ENCODE results near the gene COX8C. TPM values are rescaled to one million over a fixed set of nuclear protein-coding genes. Genes with fewer than 3 reads are reported as not detected.

COX8C gene
- total RNA-seq, 1 donor from 2014 or later = not detected

GRCh38 chr14:93308686-93309345 lies 38.2 kb upstream of the COX8C start:
- no peaks in the 10 kb centered on the region for H3K4me1 Mint-ChIP-seq (ENCODE audit: low read depth, unreplicated experiment)
- H3K4me3 Mint-ChIP-seq (ENCODE audit: unreplicated experiment) = no peak overlapping the region
- H3K36me3 Mint-ChIP-seq (ENCODE audit: unreplicated experiment) = no peaks in the 10 kb centered on the region
- no peak for DNase-seq
- no peak overlapping the region for H3K27ac Mint-ChIP-seq (ENCODE audit: unreplicated experiment)
- H3K9me3 Mint-ChIP-seq (ENCODE audit: unreplicated experiment) = no peaks in the 10 kb centered on the region
- no peaks in the 10 kb centered on the region for H3K27me3 Mint-ChIP-seq (ENCODE audit: unreplicated experiment)
- no peak for TF ChIP-seq CTCF (IDR thresholded peaks at IDR 0.05; ENCODE audit: partially characterized antibody, unreplicated experiment)

- H3K27me3 Mint-ChIP-seq (ENCODE audit: unreplicated experiment) = no peaks in the 10 kb centered on the region
- H3K36me3 Mint-ChIP-seq (ENCODE audit: unreplicated experiment) = no peaks in the 10 kb centered on the region
- H3K4me3 Mint-ChIP-seq (ENCODE audit: unreplicated experiment) = no peak overlapping the region
- no peaks in the 10 kb centered on the region for H3K4me1 Mint-ChIP-seq (ENCODE audit: low read depth, unreplicated experiment)
- no peak for DNase-seq
- H3K27ac Mint-ChIP-seq (ENCODE audit: unreplicated experiment) = no peak overlapping the region
- TF ChIP-seq CTCF (IDR thresholded peaks at IDR 0.05; ENCODE audit: partially characterized antibody, unreplicated experiment) = no peak
- H3K9me3 Mint-ChIP-seq (ENCODE audit: unreplicated experiment) = no peaks in the 10 kb centered on the region
These were observed 37.5 kb upstream of the COX8C start for GRCh38 chr14:93309427-93309966.

GRCh38 chr14:93311082-93311481 lies 35.9 kb upstream of the COX8C start:
- no peak for DNase-seq
- no peak overlapping the region for H3K4me3 Mint-ChIP-seq (ENCODE audit: unreplicated experiment)
- H3K27me3 Mint-ChIP-seq (ENCODE audit: unreplicated experiment) = no peaks in the 10 kb centered on the region
- H3K27ac Mint-ChIP-seq (ENCODE audit: unreplicated experiment) = no peak overlapping the region
- no peak for TF ChIP-seq CTCF (IDR thresholded peaks at IDR 0.05; ENCODE audit: partially characterized antibody, unreplicated experiment)
- no peaks in the 10 kb centered on the region for H3K4me1 Mint-ChIP-seq (ENCODE audit: low read depth, unreplicated experiment)
- H3K9me3 Mint-ChIP-seq (ENCODE audit: unreplicated experiment) = no peaks in the 10 kb centered on the region
- no peaks in the 10 kb centered on the region for H3K36me3 Mint-ChIP-seq (ENCODE audit: unreplicated experiment)

GRCh38 chr14:93315575-93315974 lies 31.4 kb upstream of the COX8C start:
- Mint-ChIP-seq H3K9me3 (ENCODE audit: unreplicated experiment) (no peaks in the 10 kb centered on the region), H3K4me3 (ENCODE audit: unreplicated experiment) (no peak overlapping the region), H3K36me3 (ENCODE audit: unreplicated experiment) (no peaks in the 10 kb centered on the region), H3K4me1 (ENCODE audit: low read depth, unreplicated experiment) (peaks cover 9% of the 10 kb centered on the region), H3K27me3 (ENCODE audit: unreplicated experiment) (no peaks in the 10 kb centered on the region), H3K27ac (ENCODE audit: unreplicated experiment) (no peak overlapping the region)
- DNase-seq = no peak
- no peak for TF ChIP-seq CTCF (IDR thresholded peaks at IDR 0.05; ENCODE audit: partially characterized antibody, unreplicated experiment)

GRCh38 chr14:93316716-93317115 lies 30.3 kb upstream of the COX8C start:
- H3K27ac Mint-ChIP-seq (ENCODE audit: unreplicated experiment) = no peak overlapping the region
- no peak for DNase-seq
- no peaks in the 10 kb centered on the region for H3K27me3 Mint-ChIP-seq (ENCODE audit: unreplicated experiment)
- H3K4me1 Mint-ChIP-seq (ENCODE audit: low read depth, unreplicated experiment) = peaks cover 9% of the 10 kb centered on the region
- TF ChIP-seq CTCF (IDR thresholded peaks at IDR 0.05; ENCODE audit: partially characterized antibody, unreplicated experiment) = no peak
- no peaks in the 10 kb centered on the region for H3K9me3 Mint-ChIP-seq (ENCODE audit: unreplicated experiment)
- H3K4me3 Mint-ChIP-seq (ENCODE audit: unreplicated experiment) = no peak overlapping the region
- H3K36me3 Mint-ChIP-seq (ENCODE audit: unreplicated experiment) = no peaks in the 10 kb centered on the region
